K562 (cell line): Measurements from ENCODE around the gene SLC49A3. TPM values are rescaled to one million over a fixed set of nuclear protein-coding genes. Genes with fewer than 3 reads are reported as not detected.

Source experiments
- ERF ChIP-seq: fragments of 450-650 bp; formaldehyde crosslinking; IDR thresholded peaks from 2 replicates; pipeline ENCODE4 v1.4.0; 2020; ENCODE audit warnings: mild to moderate bottlenecking, mixed read lengths
- FOXJ2 ChIP-seq: fragments of 200-800 bp; sonication (Bioruptor generic); IDR thresholded peaks from 2 replicates; pipeline ENCODE4 v1.6.1; 2016; ENCODE audit warnings: missing genetic modification characterization, missing compliant biosample characterization
- GTF2A2 ChIP-seq: IDR thresholded peaks from 2 replicates; pipeline ENCODE4 v1.6.1; 2016; ENCODE audit warnings: mild to moderate bottlenecking, missing genetic modification characterization, missing compliant biosample characterization
- HDGF ChIP-seq: fragments of 450-650 bp; IDR thresholded peaks from 2 replicates; pipeline ENCODE4 v1.6.1; 2016
- KAT2B ChIP-seq: IDR thresholded peaks from one replicate; pipeline ENCODE4 v1.6.1; 2012; ENCODE audit warnings: low read depth, mild to moderate bottlenecking, control low read depth, inconsistent platforms, low read length, moderate library complexity
- KHSRP ChIP-seq: fragments of 450-650 bp; IDR thresholded peaks from 2 replicates; pipeline ENCODE4 v1.6.1; 2017
- KLF16 ChIP-seq: IDR thresholded peaks from 2 replicates; pipeline ENCODE4 v1.6.1; 2016; ENCODE audit warnings: antibody characterized with exemption
- MTA3 ChIP-seq: fragments of 450-650 bp; formaldehyde crosslinking; IDR thresholded peaks from 2 replicates; pipeline ENCODE4 v1.6.1; 2017; ENCODE audit warnings: mild to moderate bottlenecking, borderline replicate concordance
- RCOR1 ChIP-seq, 2 experiments: IDR thresholded peaks; 2 replicates each; pipeline ENCODE4 v1.6.1; 2012; ENCODE audit warnings: low read depth in 2 of 2, low read length in 2 of 2, borderline replicate concordance in 1 of 2, improper control_type of control experiment in 1 of 2
- ZEB2 ChIP-seq: fragments of 450-650 bp; IDR thresholded peaks from 2 replicates; pipeline ENCODE4 v1.6.1; 2016
- ZFX ChIP-seq: sonication (generic); formaldehyde crosslinking; IDR thresholded peaks from 2 replicates; pipeline ENCODE4 v1.8.0; 2022; ENCODE audit warnings: mild to moderate bottlenecking, missing genetic modification reagents, moderate library complexity
- ZNF586 ChIP-seq: fragments of 450-650 bp; formaldehyde crosslinking; conservative IDR thresholded peaks from 2 replicates; pipeline ENCODE4 v1.4.0; 2020; ENCODE audit warnings: mild to moderate bottlenecking, moderate library complexity
- polyA plus RNA-seq, 8 experiments: library from polyadenylated mRNA; depleted of rRNA in 4 of 8; stranded (reverse) in 5 of 8; unstranded in 3 of 8; fragments of >200 nt; fragmentation: Nextera tagmentation in 2 of 8; fragmentation: Illumina TruSeq in 1 of 8; extraction: Ambion mirVana in 2 of 8; extraction: Trizol in 1 of 8; gene quantifications; 2 replicates each; pipeline versions ENCODE4 v1.2.1 to v1.2.3, GENCODE V29; 2011 to 2014; ENCODE audit warnings: inconsistent platforms in 1 of 8, missing spikeins in 1 of 8
- total RNA-seq, 7 experiments: library from RNA; depleted of rRNA in 6 of 7; stranded (reverse); fragments of >200 nt in 6 of 7; fragmentation: Illumina TruSeq in 2 of 7; extraction: Trizol in 2 of 7; gene quantifications; 2 replicates each; pipeline versions ENCODE4 v1.2.1 to v1.2.3, GENCODE V29; 2011 to 2021; ENCODE audit warnings: low replicate concordance in 1 of 7
- TF ChIP-seq, protein P1 (sequence below): sonication (generic); formaldehyde crosslinking; IDR thresholded peaks from 2 replicates; pipeline ENCODE4 v1.8.0; 2022; ENCODE audit warnings: missing genetic modification reagents, mild to moderate bottlenecking, moderate library complexity, borderline replicate concordance
- TF ChIP-seq, protein P2 (sequence below): fragments of 450-650 bp; IDR thresholded peaks from 2 replicates; pipeline ENCODE4 v1.6.1; 2016; ENCODE audit warnings: mild to moderate bottlenecking, moderate library complexity
- TF ChIP-seq, protein P3 (sequence below): fragments of 250-450 bp; sonication (Bioruptor Pico); IDR thresholded peaks from 2 replicates; pipeline ENCODE4 v1.6.1; 2021; ENCODE audit warnings: mild to moderate bottlenecking

SLC49A3 gene
- total and polyA plus RNA-seq, 9 of the 15 experiments (the other 6 are each of a cell fraction or from before 2014, with no cell fraction given): 0.24 to 0.41 TPM; not detected in 7

DNA sequence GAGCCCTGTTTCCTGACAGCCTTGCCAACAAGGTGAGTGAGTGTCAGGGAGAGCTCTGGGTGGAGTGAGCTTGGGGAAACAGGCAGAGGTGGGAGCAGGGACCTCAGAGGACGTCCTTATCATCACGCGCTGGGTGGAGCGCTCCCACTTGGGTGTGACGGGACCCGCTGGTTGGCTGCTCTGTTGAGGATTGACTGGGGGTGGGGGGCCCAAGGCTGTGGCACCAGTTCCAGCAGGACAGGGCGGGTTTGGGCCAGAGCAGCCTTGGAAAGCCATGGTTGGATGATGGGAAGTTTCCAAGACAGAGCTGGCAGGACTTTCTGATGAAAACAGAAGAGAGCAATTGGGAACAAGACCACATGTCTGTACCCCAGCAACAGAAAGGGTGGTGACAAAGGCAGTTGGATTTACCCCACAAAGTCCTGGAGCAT lies 13.7 kb upstream of the SLC49A3 start (continued):
- TF ChIP-seq, protein P1, sequence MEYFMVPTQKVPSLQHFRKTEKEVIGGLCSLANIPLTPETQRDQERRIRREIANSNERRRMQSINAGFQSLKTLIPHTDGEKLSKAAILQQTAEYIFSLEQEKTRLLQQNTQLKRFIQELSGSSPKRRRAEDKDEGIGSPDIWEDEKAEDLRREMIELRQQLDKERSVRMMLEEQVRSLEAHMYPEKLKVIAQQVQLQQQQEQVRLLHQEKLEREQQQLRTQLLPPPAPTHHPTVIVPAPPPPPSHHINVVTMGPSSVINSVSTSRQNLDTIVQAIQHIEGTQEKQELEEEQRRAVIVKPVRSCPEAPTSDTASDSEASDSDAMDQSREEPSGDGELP (CRISPR knock-in tag): peak; percentile 14; the same call in 1 of the 2 replicates
- TF ChIP-seq KHSRP (no peak), ZEB2 (no peak), MTA3 (peak; percentile 44; the same call in 1 of the 2 replicates), KLF16 (peak; percentile 95), ZFX (no peak), RCOR1 (IDR thresholded peaks at IDR 0.05; ENCODE audit: borderline replicate concordance in 1 of 2, low read depth in 2 of 2, low read length in 2 of 2) (peak in 1 of 2 experiments; percentile 26; a peak in 1 of 4 replicates), ERF (CRISPR knock-in tag) (no peak), HDGF (no peak), KAT2B (peak; percentile 39), FOXJ2 (tag) (no peak), ZNF586 (CRISPR knock-in tag) (no peak), GTF2A2 (tag) (no peak)
- TF ChIP-seq, protein P2, sequence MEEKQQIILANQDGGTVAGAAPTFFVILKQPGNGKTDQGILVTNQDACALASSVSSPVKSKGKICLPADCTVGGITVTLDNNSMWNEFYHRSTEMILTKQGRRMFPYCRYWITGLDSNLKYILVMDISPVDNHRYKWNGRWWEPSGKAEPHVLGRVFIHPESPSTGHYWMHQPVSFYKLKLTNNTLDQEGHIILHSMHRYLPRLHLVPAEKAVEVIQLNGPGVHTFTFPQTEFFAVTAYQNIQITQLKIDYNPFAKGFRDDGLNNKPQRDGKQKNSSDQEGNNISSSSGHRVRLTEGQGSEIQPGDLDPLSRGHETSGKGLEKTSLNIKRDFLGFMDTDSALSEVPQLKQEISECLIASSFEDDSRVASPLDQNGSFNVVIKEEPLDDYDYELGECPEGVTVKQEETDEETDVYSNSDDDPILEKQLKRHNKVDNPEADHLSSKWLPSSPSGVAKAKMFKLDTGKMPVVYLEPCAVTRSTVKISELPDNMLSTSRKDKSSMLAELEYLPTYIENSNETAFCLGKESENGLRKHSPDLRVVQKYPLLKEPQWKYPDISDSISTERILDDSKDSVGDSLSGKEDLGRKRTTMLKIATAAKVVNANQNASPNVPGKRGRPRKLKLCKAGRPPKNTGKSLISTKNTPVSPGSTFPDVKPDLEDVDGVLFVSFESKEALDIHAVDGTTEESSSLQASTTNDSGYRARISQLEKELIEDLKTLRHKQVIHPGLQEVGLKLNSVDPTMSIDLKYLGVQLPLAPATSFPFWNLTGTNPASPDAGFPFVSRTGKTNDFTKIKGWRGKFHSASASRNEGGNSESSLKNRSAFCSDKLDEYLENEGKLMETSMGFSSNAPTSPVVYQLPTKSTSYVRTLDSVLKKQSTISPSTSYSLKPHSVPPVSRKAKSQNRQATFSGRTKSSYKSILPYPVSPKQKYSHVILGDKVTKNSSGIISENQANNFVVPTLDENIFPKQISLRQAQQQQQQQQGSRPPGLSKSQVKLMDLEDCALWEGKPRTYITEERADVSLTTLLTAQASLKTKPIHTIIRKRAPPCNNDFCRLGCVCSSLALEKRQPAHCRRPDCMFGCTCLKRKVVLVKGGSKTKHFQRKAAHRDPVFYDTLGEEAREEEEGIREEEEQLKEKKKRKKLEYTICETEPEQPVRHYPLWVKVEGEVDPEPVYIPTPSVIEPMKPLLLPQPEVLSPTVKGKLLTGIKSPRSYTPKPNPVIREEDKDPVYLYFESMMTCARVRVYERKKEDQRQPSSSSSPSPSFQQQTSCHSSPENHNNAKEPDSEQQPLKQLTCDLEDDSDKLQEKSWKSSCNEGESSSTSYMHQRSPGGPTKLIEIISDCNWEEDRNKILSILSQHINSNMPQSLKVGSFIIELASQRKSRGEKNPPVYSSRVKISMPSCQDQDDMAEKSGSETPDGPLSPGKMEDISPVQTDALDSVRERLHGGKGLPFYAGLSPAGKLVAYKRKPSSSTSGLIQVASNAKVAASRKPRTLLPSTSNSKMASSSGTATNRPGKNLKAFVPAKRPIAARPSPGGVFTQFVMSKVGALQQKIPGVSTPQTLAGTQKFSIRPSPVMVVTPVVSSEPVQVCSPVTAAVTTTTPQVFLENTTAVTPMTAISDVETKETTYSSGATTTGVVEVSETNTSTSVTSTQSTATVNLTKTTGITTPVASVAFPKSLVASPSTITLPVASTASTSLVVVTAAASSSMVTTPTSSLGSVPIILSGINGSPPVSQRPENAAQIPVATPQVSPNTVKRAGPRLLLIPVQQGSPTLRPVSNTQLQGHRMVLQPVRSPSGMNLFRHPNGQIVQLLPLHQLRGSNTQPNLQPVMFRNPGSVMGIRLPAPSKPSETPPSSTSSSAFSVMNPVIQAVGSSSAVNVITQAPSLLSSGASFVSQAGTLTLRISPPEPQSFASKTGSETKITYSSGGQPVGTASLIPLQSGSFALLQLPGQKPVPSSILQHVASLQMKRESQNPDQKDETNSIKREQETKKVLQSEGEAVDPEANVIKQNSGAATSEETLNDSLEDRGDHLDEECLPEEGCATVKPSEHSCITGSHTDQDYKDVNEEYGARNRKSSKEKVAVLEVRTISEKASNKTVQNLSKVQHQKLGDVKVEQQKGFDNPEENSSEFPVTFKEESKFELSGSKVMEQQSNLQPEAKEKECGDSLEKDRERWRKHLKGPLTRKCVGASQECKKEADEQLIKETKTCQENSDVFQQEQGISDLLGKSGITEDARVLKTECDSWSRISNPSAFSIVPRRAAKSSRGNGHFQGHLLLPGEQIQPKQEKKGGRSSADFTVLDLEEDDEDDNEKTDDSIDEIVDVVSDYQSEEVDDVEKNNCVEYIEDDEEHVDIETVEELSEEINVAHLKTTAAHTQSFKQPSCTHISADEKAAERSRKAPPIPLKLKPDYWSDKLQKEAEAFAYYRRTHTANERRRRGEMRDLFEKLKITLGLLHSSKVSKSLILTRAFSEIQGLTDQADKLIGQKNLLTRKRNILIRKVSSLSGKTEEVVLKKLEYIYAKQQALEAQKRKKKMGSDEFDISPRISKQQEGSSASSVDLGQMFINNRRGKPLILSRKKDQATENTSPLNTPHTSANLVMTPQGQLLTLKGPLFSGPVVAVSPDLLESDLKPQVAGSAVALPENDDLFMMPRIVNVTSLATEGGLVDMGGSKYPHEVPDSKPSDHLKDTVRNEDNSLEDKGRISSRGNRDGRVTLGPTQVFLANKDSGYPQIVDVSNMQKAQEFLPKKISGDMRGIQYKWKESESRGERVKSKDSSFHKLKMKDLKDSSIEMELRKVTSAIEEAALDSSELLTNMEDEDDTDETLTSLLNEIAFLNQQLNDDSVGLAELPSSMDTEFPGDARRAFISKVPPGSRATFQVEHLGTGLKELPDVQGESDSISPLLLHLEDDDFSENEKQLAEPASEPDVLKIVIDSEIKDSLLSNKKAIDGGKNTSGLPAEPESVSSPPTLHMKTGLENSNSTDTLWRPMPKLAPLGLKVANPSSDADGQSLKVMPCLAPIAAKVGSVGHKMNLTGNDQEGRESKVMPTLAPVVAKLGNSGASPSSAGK: peak; percentile 44; the same call in 1 of the 2 replicates
- TF ChIP-seq, protein P3, sequence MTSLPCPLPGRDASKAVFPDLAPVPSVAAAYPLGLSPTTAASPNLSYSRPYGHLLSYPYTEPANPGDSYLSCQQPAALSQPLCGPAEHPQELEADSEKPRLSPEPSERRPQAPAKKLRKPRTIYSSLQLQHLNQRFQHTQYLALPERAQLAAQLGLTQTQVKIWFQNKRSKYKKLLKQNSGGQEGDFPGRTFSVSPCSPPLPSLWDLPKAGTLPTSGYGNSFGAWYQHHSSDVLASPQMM: no peak
